Stimulated activated CD4-positive, alpha-beta T cell treated with anti-CD3 and anti-CD28 coated beads, Interleukin-12 subunit alpha, Interleukin-12 subunit beta, amount 100 ng/mL, for 48 hours (primary cell): ENCODE results near the gene SPDYE6.
"Not testable (repeated sequence)": the region's sequence is repeated elsewhere in the genome, so short reads cannot be mapped to it uniquely, and the experiment has no call there.

Source experiments
- DNase-seq, 3 donors: peaks; one replicate each; pipeline ENCODE4 v3.0.0-alpha.2; 2020; ENCODE audit warnings: low read depth in 2 of 3, low spot score in 1 of 3

The SPDYE6 gene

GRCh38 chr7:102364394-102364886 is 8.2 kb upstream of the SPDYE6 start:
- not testable (repeated sequence) for DNase-seq

GRCh38 chr7:102363549-102364393 is 7.5 kb upstream of the SPDYE6 start:
- peak; percentile 82 to 92 (median 91) for DNase-seq

- not testable (repeated sequence) for DNase-seq
These were observed 9.3 kb downstream of the SPDYE6 start for GRCh38 chr7:102346983-102347382.

- not testable (repeated sequence) for DNase-seq
These were observed 15.5 kb downstream of the SPDYE6 start for GRCh38 chr7:102340599-102341368.

- DNase-seq, result not testable (repeated sequence)
These were observed 18.8 kb downstream of the SPDYE6 start for GRCh38 chr7:102337420-102337819.

GRCh38 chr7:102337002-102337401 is 19.2 kb downstream of the SPDYE6 start:
- not testable (repeated sequence) for DNase-seq

GRCh38 chr7:102335574-102335973 is 20.7 kb downstream of the SPDYE6 start:
- not testable (repeated sequence) for DNase-seq

- DNase-seq, result not testable (repeated sequence)
These were observed 25.4 kb downstream of the SPDYE6 start for GRCh38 chr7:102330666-102331460.

GRCh38 chr7:102329366-102329765 is 26.9 kb downstream of the SPDYE6 start:
- not testable (repeated sequence) for DNase-seq

- DNase-seq, result not testable (repeated sequence)
These were observed 27.4 kb downstream of the SPDYE6 start for GRCh38 chr7:102328863-102329262.

- DNase-seq, result not testable (repeated sequence)
These were observed 29.1 kb downstream of the SPDYE6 start for GRCh38 chr7:102327183-102327582.

- no peak for DNase-seq
These were observed 29.9 kb downstream of the SPDYE6 start for GRCh38 chr7:102326157-102326889.

GRCh38 chr7:102325106-102325505 is 31.1 kb downstream of the SPDYE6 start:
- not testable (repeated sequence) for DNase-seq

GRCh38 chr7:102323914-102324195 is 32.4 kb downstream of the SPDYE6 start:
- no peak for DNase-seq

GRCh38 chr7:102322202-102322715 is 34.0 kb downstream of the SPDYE6 start:
- no peak for DNase-seq

GRCh38 chr7:102321351-102322201 is 34.7 kb downstream of the SPDYE6 start:
- DNase-seq, result peak in 1 of 3 donors; percentile 3

- DNase-seq, result no peak
These were observed 35.5 kb downstream of the SPDYE6 start for GRCh38 chr7:102320601-102321350.

GRCh38 chr7:102320181-102320580 is 36.1 kb downstream of the SPDYE6 start:
- DNase-seq, result no peak

- DNase-seq, result no peak
These were observed 36.6 kb downstream of the SPDYE6 start for GRCh38 chr7:102319671-102320070.
